Thymus (tissue), 11 donors: ENCODE measurements around the gene SH3BP4. TPM values are rescaled to one million over a fixed set of nuclear protein-coding genes. Genes with fewer than 3 reads are reported as not detected.

Experiments used
- DNase-seq, 9 donors: peaks; one replicate each; pipeline ENCODE4 v3.0.0-alpha.2; 2013; ENCODE audit warnings: low spot score in 9 of 9, low read depth in 6 of 9, missing footprints in 1 of 9
- H3K27ac ChIP-seq, 2 donors: one replicate each; pipeline ENCODE4 v1.5.1; 2013; ENCODE audit warnings: control low read depth in 1 of 2, low read depth in 1 of 2, low read length in 1 of 2, mild to moderate bottlenecking in 1 of 2, moderate library complexity in 1 of 2
- H3K27me3 ChIP-seq, 2 donors: one replicate each; pipeline ENCODE4 v1.5.1; 2013; ENCODE audit warnings: low read length in 1 of 2; ENCODE audit not compliant: control insufficient read depth in 2 of 2, insufficient read depth in 1 of 2
- H3K36me3 ChIP-seq, 2 donors: one replicate each; pipeline ENCODE4 v1.5.1; 2013; ENCODE audit warnings: low read length in 1 of 2, mild to moderate bottlenecking in 1 of 2, moderate library complexity in 1 of 2; ENCODE audit not compliant: control insufficient read depth in 2 of 2, insufficient read depth in 2 of 2
- H3K4me1 ChIP-seq, 2 donors: one replicate each; pipeline ENCODE4 v1.5.1; 2013; ENCODE audit warnings: low read length in 2 of 2; ENCODE audit not compliant: control insufficient read depth in 2 of 2, insufficient read depth in 2 of 2
- H3K4me3 ChIP-seq, 2 donors: one replicate each; pipeline ENCODE4 v1.5.1; 2013; ENCODE audit warnings: low read length in 2 of 2, control low read depth in 1 of 2, mild to moderate bottlenecking in 1 of 2
- H3K9me3 ChIP-seq, 2 donors: one replicate each; pipeline ENCODE4 v1.5.1; 2013; ENCODE audit warnings: low read length in 1 of 2, mild to moderate bottlenecking in 1 of 2; ENCODE audit not compliant: control insufficient read depth in 2 of 2, insufficient read depth in 1 of 2
- WGBS: extraction: QIAGEN DNeasy Blood & Tissue Kit; methylation state at CpG from one replicate; pipeline ENCODE4 v1.1.7; 2013; 5-methylcytosine and 5-hydroxymethylcytosine counted together
- polyA plus RNA-seq: library from polyadenylated mRNA; stranded (reverse); fragments of 200-250 nt; gene quantifications from one replicate; pipeline ENCODE4 v1.2.3, GENCODE V29; 2013
- total RNA-seq: library from RNA; stranded (reverse); fragments of 120-200 nt; gene quantifications from one replicate; pipeline ENCODE4 v1.2.4, GENCODE V29; 2013
- donor health status: healthy.

SH3BP4 gene
- total and polyA plus RNA-seq, 2 donors: 6.2 to 12.3 TPM

DNA sequence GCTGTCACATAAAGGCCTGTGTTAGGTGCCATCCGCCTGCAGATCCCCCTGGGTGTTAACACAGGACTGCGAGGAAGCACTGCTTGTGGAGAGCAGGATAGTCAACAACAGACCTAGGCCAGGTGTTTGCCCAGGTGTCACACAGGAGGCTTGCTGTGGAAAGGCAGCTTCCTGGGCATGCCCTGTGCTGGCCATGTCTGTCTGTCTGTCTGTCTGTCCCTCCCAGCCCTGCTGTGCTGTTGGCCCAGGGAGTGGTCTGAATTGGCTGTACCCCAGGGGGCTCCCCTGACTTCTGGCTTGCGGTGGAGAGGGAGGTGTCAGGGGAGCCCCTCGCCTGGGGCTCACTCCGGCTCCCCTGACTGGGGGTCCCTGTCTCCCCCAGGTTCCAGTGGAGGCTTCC lies 53.2 kb downstream of the SH3BP4 start:
- no peaks in the 10 kb centered on the region for H3K36me3 ChIP-seq
- no peak overlapping the region for H3K27ac ChIP-seq
- no peaks in the 10 kb centered on the region for H3K27me3 ChIP-seq
- H3K4me1 ChIP-seq: no peaks in the 10 kb centered on the region
- no peak for DNase-seq
- no peak overlapping the region for H3K4me3 ChIP-seq
- no peaks in the 10 kb centered on the region for H3K9me3 ChIP-seq
- 96% methylated on average over 5 of the region's 5 CpGs for WGBS

GRCh38 chr2:235005603-235006259 lies 53.9 kb downstream of the SH3BP4 start:
- Histone ChIP-seq H3K27ac (no peak overlapping the region), H3K36me3 (no peaks in the 10 kb centered on the region), H3K4me3 (no peak overlapping the region), H3K27me3 (no peaks in the 10 kb centered on the region), H3K9me3 (no peaks in the 10 kb centered on the region), H3K4me1 (no peaks in the 10 kb centered on the region)
- 97% methylated on average over 20 of the region's 20 CpGs for WGBS
- no peak for DNase-seq

DNA sequence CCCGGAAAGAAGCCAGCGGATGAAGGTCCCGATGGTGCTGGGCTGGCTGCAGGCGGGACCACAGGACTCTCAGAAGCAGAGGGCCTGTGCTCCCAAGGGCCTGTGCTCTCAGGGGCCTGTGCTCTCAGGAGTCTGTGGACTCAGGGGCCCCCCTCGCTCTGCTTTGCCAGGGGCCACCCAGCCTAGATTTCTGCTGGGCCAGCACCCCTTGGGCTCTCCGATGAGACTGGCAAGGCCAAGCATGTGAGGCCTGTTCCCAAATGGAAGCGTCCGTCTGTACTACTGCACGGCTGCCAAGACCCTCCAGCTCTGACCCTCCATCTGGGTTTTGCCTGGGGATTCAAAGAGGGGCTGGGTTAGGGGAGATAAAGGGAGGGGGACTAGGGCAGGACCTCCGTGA lies 54.6 kb downstream of the SH3BP4 start:
- H3K36me3 ChIP-seq: no peaks in the 10 kb centered on the region
- no peak for DNase-seq
- H3K4me3 ChIP-seq: no peak overlapping the region
- WGBS: 97% methylated on average over 10 of the region's 10 CpGs
- no peaks in the 10 kb centered on the region for H3K4me1 ChIP-seq
- H3K9me3 ChIP-seq: no peaks in the 10 kb centered on the region
- H3K27me3 ChIP-seq: no peaks in the 10 kb centered on the region
- no peak overlapping the region for H3K27ac ChIP-seq

DNA sequence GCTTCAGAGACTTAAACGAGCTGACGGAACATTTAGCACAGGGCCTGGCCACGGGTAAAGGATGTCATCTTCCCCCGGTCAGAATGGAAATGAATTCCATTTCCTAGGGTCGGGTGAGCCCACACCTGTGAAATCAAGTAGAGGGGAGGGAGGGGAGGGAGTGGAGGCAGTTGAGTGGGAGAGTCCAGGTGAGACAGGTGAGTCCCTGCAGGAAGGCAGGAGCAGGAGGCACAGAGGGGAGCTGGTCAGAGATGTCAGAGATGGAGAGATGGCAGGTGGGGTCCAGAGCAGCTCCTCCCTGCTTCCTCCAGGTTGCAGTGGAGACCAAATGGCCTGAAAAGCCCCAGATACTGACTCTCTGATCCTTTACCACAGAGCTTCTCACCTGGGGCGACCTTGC lies 55.2 kb downstream of the SH3BP4 start:
- H3K27ac ChIP-seq: no peak overlapping the region
- H3K4me1 ChIP-seq: no peaks in the 10 kb centered on the region
- H3K36me3 ChIP-seq: no peaks in the 10 kb centered on the region
- DNase-seq: no peak
- H3K27me3 ChIP-seq: no peaks in the 10 kb centered on the region
- no peaks in the 10 kb centered on the region for H3K9me3 ChIP-seq
- 92% methylated on average over 6 of the region's 6 CpGs for WGBS
- no peak overlapping the region for H3K4me3 ChIP-seq

- peak overlapping the region in 1 of 2 donors; percentile 25 for H3K27ac ChIP-seq
- 90% methylated on average over 25 of the region's 25 CpGs for WGBS
- DNase-seq: no peak
- H3K36me3 ChIP-seq: no peaks in the 10 kb centered on the region
- H3K27me3 ChIP-seq: no peaks in the 10 kb centered on the region
- no peak overlapping the region for H3K4me3 ChIP-seq
- no peaks in the 10 kb centered on the region for H3K9me3 ChIP-seq
- H3K4me1 ChIP-seq: no peaks in the 10 kb centered on the region
These were observed 56.0 kb downstream of the SH3BP4 start for GRCh38 chr2:235007664-235008457.

- no peak for DNase-seq
- Histone ChIP-seq H3K4me1 (no peaks in the 10 kb centered on the region), H3K36me3 (no peaks in the 10 kb centered on the region), H3K4me3 (no peak overlapping the region), H3K27me3 (no peaks in the 10 kb centered on the region), H3K9me3 (no peaks in the 10 kb centered on the region), H3K27ac (no peak overlapping the region)
- WGBS: 92% methylated on average over 6 of the region's 6 CpGs
These were observed 56.8 kb downstream of the SH3BP4 start for GRCh38 chr2:235008584-235009044.

DNA sequence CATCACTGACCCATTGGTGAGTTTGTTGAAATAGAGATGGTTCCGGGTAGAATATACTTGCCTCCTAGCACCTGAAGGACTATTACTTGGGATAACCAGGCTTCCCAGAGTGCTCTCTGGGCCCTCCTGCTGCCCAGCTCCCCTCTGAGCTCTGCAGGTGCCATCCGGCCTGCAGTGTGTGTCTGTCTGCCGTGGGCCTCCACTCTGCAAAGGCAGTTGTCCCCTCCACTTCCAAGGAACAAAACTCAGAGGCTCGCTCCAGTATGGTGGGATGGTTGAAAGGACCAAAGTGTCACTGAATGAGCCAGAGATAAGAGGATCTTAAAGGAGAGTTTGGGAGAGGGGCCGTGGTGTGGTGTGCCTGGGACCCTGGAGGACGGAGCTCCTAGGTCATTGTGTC lies 57.3 kb downstream of the SH3BP4 start:
- no peak for DNase-seq
- no peaks in the 10 kb centered on the region for H3K4me1 ChIP-seq
- 98% methylated on average over 6 of the region's 6 CpGs for WGBS

DNA sequence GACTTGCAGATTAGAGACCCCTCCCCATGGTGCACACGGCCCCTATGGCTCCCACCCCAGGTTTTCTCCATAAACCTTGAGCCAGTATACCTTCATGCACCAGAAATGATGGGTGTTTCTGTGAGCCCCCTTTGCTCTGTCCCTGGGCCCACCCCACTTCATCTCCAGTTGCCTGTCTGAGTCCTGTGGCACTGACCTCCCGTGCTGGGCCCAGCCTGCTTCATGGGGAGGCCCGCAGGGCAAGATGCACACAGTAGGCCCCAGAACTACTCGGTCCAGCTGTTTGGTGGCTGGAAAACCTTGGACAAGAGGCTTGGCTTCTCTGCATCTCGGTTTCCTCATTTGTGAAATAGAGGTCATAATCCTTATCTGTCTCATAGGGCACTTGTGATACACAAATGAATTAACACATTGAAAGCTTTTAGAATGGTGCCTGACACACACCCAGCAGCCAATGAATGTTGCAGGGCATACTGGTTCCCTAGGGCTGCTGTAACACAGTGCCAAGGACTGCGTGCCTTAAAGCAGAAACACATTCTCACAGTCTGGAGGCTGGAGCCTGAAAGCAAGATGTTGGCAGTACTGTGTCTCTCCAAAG lies 58.4 kb downstream of the SH3BP4 start:
- H3K27me3 ChIP-seq: no peaks in the 10 kb centered on the region
- 95% methylated on average over 6 of the region's 6 CpGs for WGBS

More for the DNA sequence above, 57.3 kb downstream of the SH3BP4 start:
- H3K27me3 ChIP-seq: no peaks in the 10 kb centered on the region
- H3K4me3 ChIP-seq: no peak overlapping the region
- no peaks in the 10 kb centered on the region for H3K9me3 ChIP-seq
- H3K36me3 ChIP-seq: no peaks in the 10 kb centered on the region
- no peak overlapping the region for H3K27ac ChIP-seq

DNA sequence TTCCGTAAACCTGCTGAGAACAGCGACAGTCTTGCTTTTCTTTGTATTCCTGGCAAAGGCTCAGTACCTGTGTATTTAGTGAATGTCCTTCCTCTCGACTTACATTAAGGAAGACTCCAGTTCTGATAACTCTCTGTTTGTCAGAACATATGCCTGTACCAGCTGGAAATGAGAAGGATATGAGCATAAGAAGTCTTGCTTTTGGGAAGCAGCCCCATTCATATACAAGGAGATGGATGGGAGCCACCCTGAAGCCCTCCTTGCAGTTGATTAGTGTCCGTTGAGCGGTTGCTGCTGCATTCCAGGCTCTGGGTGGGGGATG lies 59.8 kb downstream of the SH3BP4 start:
- Histone ChIP-seq H3K36me3 (no peaks in the 10 kb centered on the region), H3K9me3 (peaks cover 0 to 8% of the 10 kb centered on the region in 2 donors), H3K27me3 (no peaks in the 10 kb centered on the region), H3K4me3 (no peak overlapping the region), H3K27ac (no peak overlapping the region), H3K4me1 (no peaks in the 10 kb centered on the region)
- WGBS: 97% methylated on average over 5 of the region's 5 CpGs
- DNase-seq: no peak

More for the DNA sequence above, 58.4 kb downstream of the SH3BP4 start:
- peaks cover 0 to 1% of the 10 kb centered on the region in 2 donors for H3K9me3 ChIP-seq
- no peak overlapping the region for H3K4me3 ChIP-seq
- H3K4me1 ChIP-seq: no peaks in the 10 kb centered on the region
- no peaks in the 10 kb centered on the region for H3K36me3 ChIP-seq
- no peak overlapping the region for H3K27ac ChIP-seq
- DNase-seq: no peak
